HCT116 (cell line): ENCODE results near the gene OS9.

ENCODE experiments used
- CTCF ChIP-seq, 3 experiments: fragments of 200-600 bp in 1 of 3; sonication (generic) in 1 of 3; IDR thresholded peaks in 2 of 3; conservative IDR thresholded peaks in 1 of 3; 2 replicates each; pipeline ENCODE4 v1.5.1; 2012 to 2017; ENCODE audit warnings: low read depth in 2 of 3, low read length in 2 of 3, antibody characterized with exemption in 1 of 3, borderline replicate concordance in 1 of 3, control low read depth in 1 of 3, mild to moderate bottlenecking in 1 of 3, mixed read lengths in 1 of 3, mixed run types in 1 of 3, moderate library complexity in 1 of 3; ENCODE audit not compliant: insufficient read depth in 1 of 3
- FOSL1 ChIP-seq: IDR thresholded peaks from 2 replicates; pipeline ENCODE4 v1.6.1; 2012; ENCODE audit warnings: low read depth
- MAX ChIP-seq: IDR thresholded peaks from 2 replicates; pipeline ENCODE4 v1.6.1; 2012
- POLR2AphosphoS5 ChIP-seq: IDR thresholded peaks from 2 replicates; pipeline ENCODE4 v1.6.1; 2011; ENCODE audit warnings: mild to moderate bottlenecking, low read depth, low read length, moderate library complexity

- TF ChIP-seq FOSL1 = no peak
- no peak for TF ChIP-seq MAX
- no peak for TF ChIP-seq CTCF (IDR thresholded peaks at IDR 0.05 in 2 of 3, conservative IDR thresholded peaks at IDR 0.05 in 1 of 3; ENCODE audit: borderline replicate concordance in 1 of 3, insufficient read depth in 1 of 3, low read depth in 2 of 3, low read length in 2 of 3)
- TF ChIP-seq POLR2AphosphoS5 = no peak; the same call in 1 of the 2 replicates
These were observed 71.9 kb downstream of the OS9 start for GRCh38 chr12:57765698-57766463.
